ENCODE results near the gene ADAM29.
"Not testable (repeated sequence)": the region's sequence is repeated elsewhere in the genome, so short reads cannot be mapped to it uniquely, and the experiment has no call there.

The ADAM29 gene

DNA sequence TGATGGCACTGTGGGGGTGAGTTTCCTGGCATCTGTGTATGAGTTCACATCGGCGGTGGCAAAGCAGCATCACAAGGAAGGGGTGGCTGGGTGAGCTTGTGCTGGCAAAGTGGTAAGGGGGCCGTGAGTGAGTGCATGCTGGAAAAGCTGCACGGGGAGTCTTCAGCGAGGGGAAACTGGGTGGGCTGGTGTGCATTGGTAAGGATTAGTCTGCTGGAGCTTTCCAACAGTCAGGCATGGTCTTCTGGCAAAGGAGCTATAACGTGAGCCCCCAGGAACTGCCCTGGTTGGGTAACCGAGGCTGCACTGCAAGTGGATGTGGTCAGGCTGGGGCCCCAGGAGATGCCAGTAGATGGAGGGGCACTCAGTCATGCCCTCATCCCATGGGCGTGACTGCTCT, 30.7 kb downstream of the ADAM29 start:
- DNase-seq = no peak

DNA sequence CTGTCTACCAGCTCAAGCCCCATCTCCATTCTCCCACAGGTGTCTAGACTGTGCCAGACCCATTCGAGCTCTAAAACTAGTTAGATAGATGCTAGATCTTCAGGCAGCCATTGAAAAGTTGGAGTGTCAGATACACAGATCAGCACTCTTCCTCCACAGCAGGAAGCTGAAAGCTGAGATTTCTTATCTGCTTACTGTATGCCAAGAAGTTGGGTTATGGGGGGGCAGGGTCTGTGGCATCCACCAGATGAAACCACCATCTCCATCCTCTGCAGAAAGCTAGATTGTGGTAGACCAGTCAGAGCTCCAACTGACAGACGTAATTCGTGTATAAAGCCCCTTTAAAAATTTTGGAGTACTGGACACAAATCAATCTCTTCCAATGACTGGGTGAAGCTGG, 54.8 kb downstream of the ADAM29 start:
- no peak for DNase-seq

DNA sequence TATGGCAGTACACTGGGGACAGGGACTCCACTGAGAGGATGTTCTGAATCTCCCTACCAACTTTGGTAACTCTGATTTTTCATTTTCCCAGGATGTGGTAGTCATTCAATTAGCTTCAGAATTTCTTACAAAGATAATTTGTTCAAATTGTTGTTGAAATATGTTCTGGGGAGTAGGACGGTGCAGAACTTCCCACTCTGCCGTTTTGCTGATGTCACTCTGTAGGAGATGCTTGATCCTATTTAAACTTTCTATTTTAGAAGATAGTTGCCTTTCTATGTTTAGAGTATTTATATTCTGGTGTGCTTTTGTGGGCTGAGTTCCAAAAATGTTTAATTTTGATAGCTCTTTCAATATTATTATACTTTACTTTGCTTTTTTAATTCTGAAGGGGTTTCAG, 55.2 kb downstream of the ADAM29 start:
- DNase-seq = peak in 4 of 56 donors; percentile 0 to 28 (median 12)

DNA sequence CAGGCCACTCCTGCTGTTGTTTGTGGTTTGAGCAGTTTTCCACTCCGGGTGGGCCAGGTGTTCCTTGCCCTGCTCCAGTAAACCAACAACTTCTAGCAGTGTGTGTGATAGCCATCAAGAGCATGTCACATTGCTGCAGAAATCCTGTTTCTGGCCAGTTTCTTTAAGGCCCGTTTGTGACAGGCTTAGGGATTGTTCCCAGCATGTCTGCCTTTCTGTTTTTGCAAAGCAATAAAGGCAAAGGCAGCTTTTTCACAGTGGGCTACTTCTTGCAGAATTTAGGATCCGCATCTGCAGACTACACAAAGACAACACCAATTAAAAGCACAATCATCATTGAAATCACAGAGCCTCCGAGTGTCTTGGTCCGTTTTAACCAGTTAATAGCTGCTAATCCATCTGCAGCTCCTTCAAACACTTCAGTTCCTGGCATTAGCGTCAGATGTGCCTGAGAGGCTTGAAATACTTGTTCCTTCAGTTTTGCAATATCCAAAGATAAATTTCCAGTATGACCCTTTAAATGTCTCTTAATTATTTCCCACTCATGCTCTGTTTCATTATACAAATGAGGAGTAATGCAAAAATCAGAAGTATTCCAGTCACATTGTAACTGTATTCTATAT, 65.1 kb downstream of the ADAM29 start:
- no peak for DNase-seq

DNA sequence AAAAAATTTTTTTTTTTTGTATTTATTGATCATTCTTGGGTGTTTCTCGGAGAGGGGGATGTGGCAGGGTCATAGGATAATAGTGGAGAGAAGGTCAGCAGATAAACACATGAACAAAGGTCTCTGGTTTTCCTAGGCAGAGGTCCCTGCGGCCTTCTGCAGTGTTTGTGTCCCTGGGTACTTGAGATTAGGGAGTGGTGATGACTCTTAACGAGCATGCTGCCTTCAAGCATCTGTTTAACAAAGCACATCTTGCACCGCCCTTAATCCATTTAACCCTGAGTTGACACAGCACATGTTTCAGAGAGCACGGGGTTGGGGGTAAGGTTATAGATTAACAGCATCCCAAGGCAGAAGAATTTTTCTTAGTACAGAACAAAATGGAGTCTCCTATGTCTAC, 65.7 kb downstream of the ADAM29 start:
- DNase-seq = not testable (repeated sequence)

DNA sequence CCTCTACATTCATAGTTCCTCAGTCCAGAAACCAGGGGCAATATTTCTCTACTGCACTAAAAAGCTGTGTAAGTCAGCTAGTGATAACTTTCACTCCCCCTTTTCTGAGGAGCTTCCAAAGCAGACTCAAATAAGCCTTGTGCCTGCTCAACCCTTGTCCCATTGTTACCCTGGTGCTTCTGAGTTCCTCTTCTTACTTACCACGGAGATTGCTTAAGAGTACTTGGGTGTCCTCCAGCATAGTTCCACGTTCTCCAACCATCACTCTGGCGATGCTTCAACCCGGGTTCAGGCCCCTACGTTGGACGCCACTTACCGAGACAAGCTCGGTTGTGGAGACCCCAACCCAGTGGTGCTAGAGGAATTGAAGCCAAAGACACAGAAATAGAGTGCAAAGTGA, 71.6 kb downstream of the ADAM29 start:
- DNase-seq = no peak

DNA sequence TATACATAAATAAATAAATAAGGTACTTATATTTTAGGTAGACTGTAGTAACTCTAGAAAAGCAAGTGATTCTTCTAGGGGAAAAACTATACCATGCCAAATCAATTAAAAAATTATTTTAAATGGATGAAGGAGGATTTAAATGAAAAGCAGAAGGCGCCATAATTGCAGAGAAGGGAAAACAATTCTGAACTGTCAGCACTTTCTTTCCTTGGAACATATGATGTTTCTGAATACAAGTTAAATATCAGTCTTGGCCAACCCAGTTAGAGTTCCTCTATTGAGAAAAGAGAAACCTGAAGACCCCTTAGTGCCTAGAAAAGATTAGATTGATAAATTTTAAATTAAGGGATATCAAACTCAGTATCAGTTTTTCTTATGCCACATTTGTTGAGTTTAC, 75.8 kb downstream of the ADAM29 start:
- no peak for DNase-seq

DNA sequence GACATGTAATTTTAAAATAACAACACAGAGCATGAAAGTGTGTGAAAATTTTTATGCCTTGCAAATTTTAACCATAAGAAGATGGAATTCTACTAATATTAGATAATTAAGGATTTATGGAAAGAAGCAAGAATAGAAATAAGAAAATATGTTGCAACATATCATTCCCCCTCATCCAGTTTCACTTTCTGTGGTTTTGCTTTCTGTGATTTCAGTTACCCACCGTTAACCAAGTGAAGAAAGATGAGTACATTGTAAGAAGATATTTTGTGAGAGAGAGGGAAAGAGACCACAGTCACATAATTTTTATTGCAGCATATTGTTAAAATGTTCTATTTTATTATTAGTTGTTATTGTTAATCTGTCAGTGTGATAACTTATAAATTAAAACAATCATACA, 77.9 kb downstream of the ADAM29 start:
- DNase-seq = no peak

DNA sequence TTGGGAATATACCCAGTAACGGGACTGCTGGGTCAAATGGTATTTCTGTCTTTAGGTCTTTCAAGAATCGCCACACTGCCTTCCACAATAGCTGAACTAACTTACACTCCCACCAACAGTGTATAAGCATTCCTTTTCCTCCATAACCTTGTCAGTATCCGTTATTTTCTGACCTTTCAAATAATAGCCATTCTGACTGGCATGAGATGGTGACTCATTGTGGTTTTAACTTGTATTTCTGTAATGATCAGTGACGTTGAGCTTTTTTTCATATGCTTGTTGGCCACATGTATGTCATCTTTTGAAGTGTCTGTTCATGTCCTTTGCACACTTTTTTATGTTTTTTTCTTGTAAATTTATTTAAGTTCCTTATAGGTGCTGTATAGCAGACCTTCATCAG, 81.2 kb downstream of the ADAM29 start:
- no peak for DNase-seq

DNA sequence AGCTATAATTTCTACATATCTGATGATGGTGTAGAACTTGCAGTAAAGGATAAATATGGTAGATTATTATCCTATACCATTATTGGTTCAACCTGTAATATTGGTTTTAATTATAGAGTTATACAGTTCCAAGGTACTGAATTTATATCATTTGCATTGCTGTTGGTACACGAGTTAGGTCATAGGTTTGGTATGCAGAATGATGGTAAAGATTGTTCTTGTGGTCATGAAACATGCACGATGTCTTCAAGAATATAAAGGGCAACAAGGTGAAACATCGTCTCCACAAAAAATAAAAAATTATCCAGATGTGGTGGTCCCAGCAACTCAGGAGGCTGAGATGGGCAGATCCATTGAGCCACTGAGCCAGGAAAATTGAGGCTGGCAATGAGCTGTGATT, 99.6 kb downstream of the ADAM29 start:
- DNase-seq = no peak

DNA sequence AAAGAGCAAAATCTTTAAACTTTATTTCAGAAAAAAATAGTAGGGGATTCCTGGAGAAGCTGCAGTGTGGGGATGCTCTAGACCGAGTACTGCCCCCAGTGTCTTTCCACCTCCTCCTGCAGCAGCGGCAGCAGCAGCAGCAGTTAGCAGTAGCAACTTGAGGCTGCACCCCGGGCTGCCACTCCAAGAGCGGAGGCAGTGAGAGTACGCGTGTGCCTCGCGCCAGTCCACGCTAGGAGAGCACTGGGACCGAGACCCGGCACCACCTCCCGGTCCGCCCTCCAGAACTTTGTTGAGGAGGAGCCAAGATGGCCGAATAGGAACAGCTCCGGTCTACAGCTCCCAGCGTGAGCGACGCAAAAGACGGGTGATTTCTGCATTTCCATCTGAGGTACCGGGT, 101.3 kb downstream of the ADAM29 start:
- DNase-seq = not testable (repeated sequence)
